GM12872 (cell line): ENCODE data around the gene RIPOR2.

Experiments used
- CTCF ChIP-seq: IDR thresholded peaks from 3 replicates; pipeline ENCODE4 v1.5.1; 2011; ENCODE audit warnings: low read depth, mild to moderate bottlenecking, low read length, moderate library complexity; ENCODE audit not compliant: insufficient read depth

RIPOR2 gene

DNA sequence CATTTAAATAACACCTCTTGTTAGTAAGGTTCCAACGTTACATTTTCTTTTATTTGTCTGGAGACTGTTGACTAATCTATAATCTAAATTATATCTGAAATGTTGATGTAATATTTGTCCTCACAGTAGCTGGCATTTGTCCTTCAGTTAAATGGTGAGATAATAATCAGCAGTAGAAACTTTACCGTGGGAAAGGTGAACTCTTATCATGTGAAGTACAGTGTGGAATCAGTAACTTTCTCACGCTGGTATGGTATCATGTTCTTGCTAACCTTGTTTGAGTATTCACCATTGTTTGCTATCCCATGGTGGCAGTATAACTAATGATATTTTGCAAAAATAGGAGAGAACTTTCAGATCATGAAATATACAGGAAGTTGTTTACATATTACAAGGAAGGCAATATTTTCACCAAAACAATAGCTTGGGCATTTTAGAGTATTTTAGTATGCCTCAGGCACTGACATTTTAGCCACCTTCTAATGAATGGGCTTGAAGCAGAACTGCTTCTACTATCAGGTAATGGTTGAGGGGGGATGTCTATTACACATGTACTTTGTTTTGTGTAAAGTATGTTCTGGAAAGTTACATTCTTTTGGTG is 156.2 kb downstream of the RIPOR2 start:
- TF ChIP-seq CTCF = no peak

- no peak for TF ChIP-seq CTCF
Observed at GRCh38 chr6:24778878-24779277, 156.9 kb downstream of the RIPOR2 start.

GRCh38 chr6:24778121-24778520 is 157.6 kb downstream of the RIPOR2 start:
- TF ChIP-seq CTCF = no peak

DNA sequence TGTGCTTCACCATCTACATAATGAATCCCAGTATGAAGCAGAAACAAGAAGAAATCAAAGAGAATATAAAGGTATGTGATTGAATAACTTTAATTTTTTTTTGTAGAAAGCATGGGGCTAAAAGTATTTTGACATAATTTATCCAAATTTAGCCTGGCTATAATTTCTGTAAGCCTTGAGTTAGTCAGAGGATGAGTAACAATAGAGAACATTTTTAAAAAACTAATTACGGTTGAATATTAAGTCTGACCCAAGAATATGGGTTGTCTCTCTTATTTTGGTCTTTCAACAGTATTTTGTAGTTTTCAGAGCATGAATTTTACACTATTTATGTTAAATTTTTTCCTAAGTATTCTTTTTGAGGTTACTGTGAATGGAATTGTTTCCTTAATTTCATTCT is 158.5 kb downstream of the RIPOR2 start:
- TF ChIP-seq CTCF = no peak

GRCh38 chr6:24775520-24776058 is 160.2 kb downstream of the RIPOR2 start:
- no peak for TF ChIP-seq CTCF

GRCh38 chr6:24774696-24775519 is 160.9 kb downstream of the RIPOR2 start, which contains the start of gene GMNN:
Gene GMNN (plus strand): TSS chr6:24774937. CDS start chr6:24777247, 2,310 bp downstream.
- TF ChIP-seq CTCF = no peak

GRCh38 chr6:24768361-24768760 is 167.4 kb downstream of the RIPOR2 start:
- TF ChIP-seq CTCF = no peak
